ENCODE results near the gene KCNK10.

- TF ChIP-seq ZNF362 (tag by site-specific recombination; IDR thresholded peaks at IDR 0.05) (no peak), SETDB1 (IDR thresholded peaks at IDR 0.05; ENCODE audit: insufficient read length, low read length) (no peak), ZNF239 (tag by site-specific recombination; IDR thresholded peaks at IDR 0.05) (no peak), ZNF639 (tag by site-specific recombination; IDR thresholded peaks at IDR 0.05) (no peak), ZNF843 (tag by site-specific recombination; IDR thresholded peaks at IDR 0.05) (no peak), ZNF426 (tag by site-specific recombination; IDR thresholded peaks at IDR 0.05) (no peak), ZBTB7A (tag by site-specific recombination; IDR thresholded peaks at IDR 0.05; ENCODE audit: low read depth) (no peak), ZNF223 (tag by site-specific recombination; IDR thresholded peaks at IDR 0.05) (no peak)
- TF ChIP-seq, protein P1, sequence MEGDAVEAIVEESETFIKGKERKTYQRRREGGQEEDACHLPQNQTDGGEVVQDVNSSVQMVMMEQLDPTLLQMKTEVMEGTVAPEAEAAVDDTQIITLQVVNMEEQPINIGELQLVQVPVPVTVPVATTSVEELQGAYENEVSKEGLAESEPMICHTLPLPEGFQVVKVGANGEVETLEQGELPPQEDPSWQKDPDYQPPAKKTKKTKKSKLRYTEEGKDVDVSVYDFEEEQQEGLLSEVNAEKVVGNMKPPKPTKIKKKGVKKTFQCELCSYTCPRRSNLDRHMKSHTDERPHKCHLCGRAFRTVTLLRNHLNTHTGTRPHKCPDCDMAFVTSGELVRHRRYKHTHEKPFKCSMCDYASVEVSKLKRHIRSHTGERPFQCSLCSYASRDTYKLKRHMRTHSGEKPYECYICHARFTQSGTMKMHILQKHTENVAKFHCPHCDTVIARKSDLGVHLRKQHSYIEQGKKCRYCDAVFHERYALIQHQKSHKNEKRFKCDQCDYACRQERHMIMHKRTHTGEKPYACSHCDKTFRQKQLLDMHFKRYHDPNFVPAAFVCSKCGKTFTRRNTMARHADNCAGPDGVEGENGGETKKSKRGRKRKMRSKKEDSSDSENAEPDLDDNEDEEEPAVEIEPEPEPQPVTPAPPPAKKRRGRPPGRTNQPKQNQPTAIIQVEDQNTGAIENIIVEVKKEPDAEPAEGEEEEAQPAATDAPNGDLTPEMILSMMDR (tag by site-specific recombination; IDR thresholded peaks at IDR 0.05): no peak
- TF ChIP-seq, protein P2, sequence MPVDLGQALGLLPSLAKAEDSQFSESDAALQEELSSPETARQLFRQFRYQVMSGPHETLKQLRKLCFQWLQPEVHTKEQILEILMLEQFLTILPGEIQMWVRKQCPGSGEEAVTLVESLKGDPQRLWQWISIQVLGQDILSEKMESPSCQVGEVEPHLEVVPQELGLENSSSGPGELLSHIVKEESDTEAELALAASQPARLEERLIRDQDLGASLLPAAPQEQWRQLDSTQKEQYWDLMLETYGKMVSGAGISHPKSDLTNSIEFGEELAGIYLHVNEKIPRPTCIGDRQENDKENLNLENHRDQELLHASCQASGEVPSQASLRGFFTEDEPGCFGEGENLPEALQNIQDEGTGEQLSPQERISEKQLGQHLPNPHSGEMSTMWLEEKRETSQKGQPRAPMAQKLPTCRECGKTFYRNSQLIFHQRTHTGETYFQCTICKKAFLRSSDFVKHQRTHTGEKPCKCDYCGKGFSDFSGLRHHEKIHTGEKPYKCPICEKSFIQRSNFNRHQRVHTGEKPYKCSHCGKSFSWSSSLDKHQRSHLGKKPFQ (tag by site-specific recombination; IDR thresholded peaks at IDR 0.05): no peak
Observed at GRCh38 chr14:88300817-88301216, 22.3 kb downstream of the KCNK10 start.

Data from HEK293 (cell line).